Esophagus squamous epithelium (tissue), 5 donors: Measurements from ENCODE around the gene BIRC6. TPM values are rescaled to one million over a fixed set of nuclear protein-coding genes. Genes with fewer than 3 reads are reported as not detected.

Source experiments
- DNase-seq: peaks from one replicate; lab custom pipeline; 2025; lab: John Stamatoyannopoulos, UW
- H3K27ac ChIP-seq, 4 donors: fragments of 200-600 bp; sonication (generic); one replicate each; pipeline ENCODE4 v1.5.1; 2016 to 2019; ENCODE audit warnings: mild to moderate bottlenecking in 1 of 4
- H3K27me3 ChIP-seq, 4 donors: fragments of 200-600 bp; sonication (generic); 1 replicate in 3 of 4; 2 replicates in 1 of 4; pipeline versions ENCODE4 v1.5.1 to v1.6.0; 2017 to 2021; ENCODE audit warnings: antibody characterized with exemption in 1 of 4
- H3K36me3 ChIP-seq, 3 donors: fragments of 200-600 bp; sonication (generic); one replicate each; pipeline ENCODE4 v1.5.1; 2016 to 2019
- H3K4me1 ChIP-seq, 3 donors: fragments of 200-600 bp; sonication (generic); one replicate each; pipeline ENCODE4 v1.5.1; 2017 to 2019
- H3K4me3 ChIP-seq, 4 donors: fragments of 200-600 bp; sonication (generic); 1 replicate in 3 of 4; 2 replicates in 1 of 4; pipeline ENCODE4 v1.5.1; 2016 to 2019; ENCODE audit warnings: mild to moderate bottlenecking in 2 of 4, moderate library complexity in 1 of 4
- H3K9me3 ChIP-seq, 3 donors: fragments of 200-600 bp; sonication (generic); one replicate each; pipeline ENCODE4 v1.5.1; 2016 to 2019
- POLR2A ChIP-seq, 4 donors: fragments of 450-650 bp; IDR thresholded peaks; one replicate each; pipeline ENCODE4 v1.6.1; 2017; ENCODE audit warnings: antibody characterized with exemption in 4 of 4, mild to moderate bottlenecking in 4 of 4, moderate library complexity in 3 of 4
- WGBS, 2 donors: methylation state at CpG; one replicate each; pipeline ENCODE4 v1.1.5; 2018; 5-methylcytosine and 5-hydroxymethylcytosine counted together
- intact Hi-C: fragments of 100-400 bp; cut with DNase I; formaldehyde crosslinking; loops from one replicate; pipeline ENCODE4 v1.15.0; 2022
- total RNA-seq, 4 donors: library from RNA; depleted of rRNA; stranded (reverse); fragments of >200 nt; gene quantifications; one replicate each; pipeline ENCODE4 v1.1.0, GENCODE V29; 2016
- TF ChIP-seq, protein P1 (sequence below), 6 experiments: fragments of 450-650 bp in 4 of 6; fragments of 200-600 bp in 2 of 6; sonication (generic) in 2 of 6; IDR thresholded peaks; one replicate each; pipeline ENCODE4 v1.5.1; 2016 to 2019; ENCODE audit warnings: antibody characterized with exemption in 6 of 6, mild to moderate bottlenecking in 4 of 6, moderate library complexity in 4 of 6
- donor health status: DM: yes; HTN: yes; CAD: no.

BIRC6 gene
- total RNA-seq, 4 donors from 2014 or later: 56.7 to 120 (median 76.6) TPM

DNA sequence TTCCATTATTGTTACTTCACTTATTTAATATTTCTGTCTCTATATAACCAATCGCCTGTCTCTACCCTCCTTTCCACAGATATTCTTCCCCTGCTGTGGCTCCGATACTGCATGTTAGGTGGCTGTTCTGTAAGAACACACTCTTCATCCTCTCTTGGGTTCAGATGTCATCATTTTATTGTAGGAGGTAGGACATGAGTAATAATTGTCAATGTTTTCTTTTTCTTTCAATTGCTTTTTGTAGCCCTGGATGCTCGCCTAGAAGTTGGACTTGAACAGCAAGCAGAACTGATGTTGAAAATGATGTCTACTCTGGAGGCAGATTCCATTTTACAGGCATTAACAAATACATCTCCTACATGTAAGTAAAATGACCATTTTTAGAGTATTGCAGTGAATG, 128.6 kb downstream of the BIRC6 start:
- Histone ChIP-seq H3K4me1 (peaks cover 0 to 12% (median 0%) of the 10 kb centered on the region in 3 donors), H3K27ac (no peak overlapping the region), H3K9me3 (no peaks in the 10 kb centered on the region), H3K4me3 (no peak overlapping the region), H3K36me3 (peaks cover 0 to 100% (median 0%) of the 10 kb centered on the region in 3 donors), H3K27me3 (no peaks in the 10 kb centered on the region)
- intact Hi-C loops: no loop called here
- WGBS, 2 donors: 91 to 92% methylated on average over 3 of the region's 3 CpGs
- TF ChIP-seq POLR2A (IDR thresholded peaks at IDR 0.05): no peak
- TF ChIP-seq, protein P1, sequence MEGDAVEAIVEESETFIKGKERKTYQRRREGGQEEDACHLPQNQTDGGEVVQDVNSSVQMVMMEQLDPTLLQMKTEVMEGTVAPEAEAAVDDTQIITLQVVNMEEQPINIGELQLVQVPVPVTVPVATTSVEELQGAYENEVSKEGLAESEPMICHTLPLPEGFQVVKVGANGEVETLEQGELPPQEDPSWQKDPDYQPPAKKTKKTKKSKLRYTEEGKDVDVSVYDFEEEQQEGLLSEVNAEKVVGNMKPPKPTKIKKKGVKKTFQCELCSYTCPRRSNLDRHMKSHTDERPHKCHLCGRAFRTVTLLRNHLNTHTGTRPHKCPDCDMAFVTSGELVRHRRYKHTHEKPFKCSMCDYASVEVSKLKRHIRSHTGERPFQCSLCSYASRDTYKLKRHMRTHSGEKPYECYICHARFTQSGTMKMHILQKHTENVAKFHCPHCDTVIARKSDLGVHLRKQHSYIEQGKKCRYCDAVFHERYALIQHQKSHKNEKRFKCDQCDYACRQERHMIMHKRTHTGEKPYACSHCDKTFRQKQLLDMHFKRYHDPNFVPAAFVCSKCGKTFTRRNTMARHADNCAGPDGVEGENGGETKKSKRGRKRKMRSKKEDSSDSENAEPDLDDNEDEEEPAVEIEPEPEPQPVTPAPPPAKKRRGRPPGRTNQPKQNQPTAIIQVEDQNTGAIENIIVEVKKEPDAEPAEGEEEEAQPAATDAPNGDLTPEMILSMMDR (IDR thresholded peaks at IDR 0.05): no peak
- DNase-seq: no peak

DNA sequence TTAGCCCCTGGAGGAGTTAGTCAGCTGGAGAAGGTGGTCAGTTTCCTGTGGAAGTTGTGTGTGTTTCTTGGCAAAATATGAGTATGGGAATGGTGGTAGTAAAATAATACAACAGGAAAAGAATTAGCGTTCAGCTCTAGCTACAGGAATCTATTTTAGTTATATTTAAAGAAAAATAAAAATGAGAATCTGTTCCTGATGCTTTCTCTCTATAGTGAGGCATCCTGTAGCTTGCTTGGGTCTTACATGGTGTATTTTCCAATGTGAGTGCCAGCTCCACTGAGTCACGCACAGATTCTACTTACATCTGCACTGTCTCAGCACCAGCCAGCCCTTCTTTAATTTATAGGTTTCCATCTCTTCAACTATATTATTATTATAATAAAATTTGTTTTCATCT, 132.2 kb downstream of the BIRC6 start:
- Histone ChIP-seq H3K27ac (no peak overlapping the region), H3K9me3 (no peaks in the 10 kb centered on the region), H3K27me3 (no peaks in the 10 kb centered on the region), H3K36me3 (peaks cover 0 to 85% (median 0%) of the 10 kb centered on the region in 3 donors), H3K4me1 (peaks cover 0 to 12% (median 0%) of the 10 kb centered on the region in 3 donors), H3K4me3 (no peak overlapping the region)
- 77 to 90% methylated on average over 2 of the region's 2 CpGs for WGBS, 2 donors
- TF ChIP-seq, protein P1 (IDR thresholded peaks at IDR 0.05): no peak
- DNase-seq: no peak
- intact Hi-C loops: no loop called here

DNA sequence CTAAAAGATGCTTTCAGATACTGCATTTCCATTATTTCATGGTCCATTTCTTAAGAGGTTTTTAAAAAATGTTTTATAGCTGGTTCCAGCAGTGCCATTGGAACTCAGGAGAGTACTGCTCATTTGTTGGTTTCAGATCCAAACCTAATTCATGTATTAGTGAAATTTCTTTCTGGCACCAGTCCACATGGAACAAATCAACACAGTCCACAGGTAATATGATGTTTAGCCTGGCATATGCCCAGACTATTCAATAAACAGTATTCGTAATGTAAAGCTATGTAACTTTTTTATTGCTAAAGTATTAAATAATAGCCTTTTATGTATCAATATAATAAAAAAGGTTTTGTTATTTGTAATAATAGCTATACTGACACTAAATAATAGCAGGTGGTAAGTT, 134.5 kb downstream of the BIRC6 start:
- H3K4me1 ChIP-seq: peaks cover 0 to 6% (median 0%) of the 10 kb centered on the region in 3 donors
- peaks cover 0 to 85% (median 5%) of the 10 kb centered on the region in 3 donors for H3K36me3 ChIP-seq
- no peaks in the 10 kb centered on the region for H3K9me3 ChIP-seq
- no peak overlapping the region for H3K4me3 ChIP-seq
- WGBS, 2 donors: 88 to 92% methylated on average over 1 of the region's 1 CpG
- no peak overlapping the region for H3K27ac ChIP-seq
- H3K27me3 ChIP-seq: no peaks in the 10 kb centered on the region
- DNase-seq: no peak
- TF ChIP-seq POLR2A (IDR thresholded peaks at IDR 0.05): no peak
- TF ChIP-seq, protein P1 (IDR thresholded peaks at IDR 0.05): no peak
- intact Hi-C loops: no loop called here

DNA sequence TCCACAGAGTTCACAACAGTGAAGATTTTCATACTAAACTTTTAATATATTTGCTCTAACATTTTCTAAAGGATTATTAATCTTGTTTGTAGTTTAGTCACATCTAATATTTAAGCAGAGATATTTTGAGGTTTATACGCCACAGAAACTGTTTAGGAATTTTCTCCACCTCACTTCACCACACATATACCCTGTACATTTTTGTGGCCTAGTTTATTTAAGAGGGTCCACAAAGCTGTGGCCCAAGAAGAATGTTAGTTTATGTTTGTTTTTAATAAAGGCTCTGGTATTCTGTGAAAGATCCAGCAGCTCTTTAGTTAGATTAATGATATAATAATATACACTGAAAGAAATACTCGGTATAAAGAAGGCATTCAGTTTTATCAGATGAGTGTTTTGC, 138.3 kb downstream of the BIRC6 start:
- H3K36me3 ChIP-seq: peaks cover 0 to 85% (median 9%) of the 10 kb centered on the region in 3 donors
- no peak overlapping the region for H3K4me3 ChIP-seq
- no peaks in the 10 kb centered on the region for H3K4me1 ChIP-seq
- no peaks in the 10 kb centered on the region for H3K9me3 ChIP-seq
- TF ChIP-seq POLR2A (IDR thresholded peaks at IDR 0.05): no peak
- TF ChIP-seq, protein P1 (IDR thresholded peaks at IDR 0.05): no peak
- H3K27me3 ChIP-seq: no peaks in the 10 kb centered on the region
- DNase-seq: no peak
- intact Hi-C loops: no loop called here
- 72 to 88% methylated on average over 2 of the region's 2 CpGs for whole genome bisulfite sequencing, 2 donors
- H3K27ac ChIP-seq: no peak overlapping the region

DNA sequence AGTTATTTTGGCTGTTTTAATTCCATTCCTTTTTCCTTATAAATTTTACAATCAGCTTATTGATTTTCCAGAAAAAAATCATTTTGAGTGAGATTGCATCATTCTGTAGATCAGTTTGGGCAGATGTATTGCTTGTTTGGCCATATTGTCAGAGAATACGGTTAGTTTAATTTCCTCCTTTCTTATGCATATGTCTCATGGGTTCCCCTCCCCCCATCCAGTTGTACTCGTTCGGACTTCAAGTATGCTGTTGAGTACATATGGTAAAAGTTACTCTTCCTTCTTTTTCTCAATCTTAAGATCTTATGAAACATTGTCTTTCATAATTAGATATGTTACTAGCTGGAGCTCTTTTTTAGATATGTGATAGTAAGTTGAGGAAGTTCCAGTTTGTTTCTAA, 139.8 kb downstream of the BIRC6 start:
- DNase-seq: no peak
- Histone ChIP-seq H3K36me3 (peaks cover 0 to 86% (median 12%) of the 10 kb centered on the region in 3 donors), H3K27ac (no peak overlapping the region), H3K27me3 (no peaks in the 10 kb centered on the region), H3K9me3 (no peaks in the 10 kb centered on the region), H3K4me3 (no peak overlapping the region), H3K4me1 (no peaks in the 10 kb centered on the region)
- 83 to 93% methylated on average over 3 of the region's 3 CpGs for WGBS, 2 donors
- intact Hi-C loops: no loop called here
- TF ChIP-seq, protein P1 (IDR thresholded peaks at IDR 0.05): no peak
- TF ChIP-seq POLR2A (IDR thresholded peaks at IDR 0.05): no peak
